ENCODE results near the gene SCG5. TPM values are rescaled to one million over a fixed set of nuclear protein-coding genes. Genes with fewer than 3 reads are reported as not detected.

Gene SCG5
- polyA plus RNA-seq, 1 donor = 8.5 TPM

- no peak for DNase-seq (ENCODE audit: low read depth)
Observed at GRCh38 chr15:32691689-32692038, 50.2 kb downstream of the SCG5 start.

GRCh38 chr15:32692286-32692685, 50.8 kb downstream of the SCG5 start:
- no peak for DNase-seq (ENCODE audit: low read depth)

GRCh38 chr15:32694222-32694983, 52.9 kb downstream of the SCG5 start:
- DNase-seq (ENCODE audit: low read depth) = no peak

GRCh38 chr15:32698773-32699390, 57.4 kb downstream of the SCG5 start:
- DNase-seq (ENCODE audit: low read depth) = no peak

- DNase-seq (ENCODE audit: low read depth) = no peak
Observed at GRCh38 chr15:32700501-32701150, 59.1 kb downstream of the SCG5 start.

GRCh38 chr15:32701863-32702262, 60.4 kb downstream of the SCG5 start:
- no peak for DNase-seq (ENCODE audit: low read depth)

- DNase-seq (ENCODE audit: low read depth) = no peak
Observed at GRCh38 chr15:32704395-32704981, 63.0 kb downstream of the SCG5 start.

- DNase-seq (ENCODE audit: low read depth) = no peak
Observed at GRCh38 chr15:32705446-32705845, 63.9 kb downstream of the SCG5 start.

- no peak for DNase-seq (ENCODE audit: low read depth)
Observed at GRCh38 chr15:32706704-32707103, 65.2 kb downstream of the SCG5 start.

GRCh38 chr15:32707436-32707835, 65.9 kb downstream of the SCG5 start:
- DNase-seq (ENCODE audit: low read depth) = no peak

GRCh38 chr15:32709295-32710033, 68.0 kb downstream of the SCG5 start:
- DNase-seq (ENCODE audit: low read depth) = no peak

GRCh38 chr15:32715276-32715675, 73.8 kb downstream of the SCG5 start:
- no peak for DNase-seq (ENCODE audit: low read depth)

- no peak for DNase-seq (ENCODE audit: low read depth)
Observed at GRCh38 chr15:32716216-32716914, 74.9 kb downstream of the SCG5 start.

- DNase-seq (ENCODE audit: low read depth) = no peak
Observed at GRCh38 chr15:32716915-32717425, 75.5 kb downstream of the SCG5 start.

- DNase-seq (ENCODE audit: low read depth) = no peak
Observed at GRCh38 chr15:32717426-32718226, 76.1 kb downstream of the SCG5 start, which contains the start of gene GREM1. Gene GREM1 (plus strand): TSS chr15:32718004. CDS start chr15:32730691, 12,687 bp downstream.

GRCh38 chr15:32718227-32718820, 76.8 kb downstream of the SCG5 start:
- DNase-seq (ENCODE audit: low read depth) = no peak

- DNase-seq (ENCODE audit: low read depth) = no peak
Observed at GRCh38 chr15:32718821-32719716, 77.6 kb downstream of the SCG5 start.

- no peak for DNase-seq (ENCODE audit: low read depth)
Observed at GRCh38 chr15:32721596-32721995, 80.1 kb downstream of the SCG5 start.

- no peak for DNase-seq (ENCODE audit: low read depth)
Observed at GRCh38 chr15:32722136-32722535, 80.6 kb downstream of the SCG5 start.
